ENCODE measurements around the gene CKLF. TPM values are rescaled to one million over a fixed set of nuclear protein-coding genes. Genes with fewer than 3 reads are reported as not detected.

CKLF gene
- total and polyA plus RNA-seq, 4 donors, result 9.5 to 36.1 (median 21.5) TPM

GRCh38 chr16:66516509-66516807 lies 35.9 kb upstream of the CKLF start (continued):
- TF ChIP-seq, protein P1, sequence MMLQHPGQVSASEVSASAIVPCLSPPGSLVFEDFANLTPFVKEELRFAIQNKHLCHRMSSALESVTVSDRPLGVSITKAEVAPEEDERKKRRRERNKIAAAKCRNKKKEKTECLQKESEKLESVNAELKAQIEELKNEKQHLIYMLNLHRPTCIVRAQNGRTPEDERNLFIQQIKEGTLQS (IDR thresholded peaks at IDR 0.05), result no peak
- no peak for TF ChIP-seq FOXA2 (IDR thresholded peaks at IDR 0.05)

GRCh38 chr16:66516808-66517585 lies 35.4 kb upstream of the CKLF start:
- peak overlapping the region; percentile 63 to 90 for H3K9ac ChIP-seq (ENCODE audit: low read depth in 1 of 2, low read length in 2 of 2)
- peaks cover 19 to 60% (median 44%) of the 10 kb centered on the region in 4 donors for H3K4me1 ChIP-seq (ENCODE audit: control insufficient read depth in 4 of 4, insufficient read depth in 4 of 4, low read length in 3 of 4)
- DNase-seq (ENCODE audit: low spot score), result peak; percentile 83
- no peaks in the 10 kb centered on the region for H3K27me3 ChIP-seq (ENCODE audit: control insufficient read depth in 4 of 4, insufficient read depth in 4 of 4, low read length in 3 of 4)
- H3K4me3 ChIP-seq (ENCODE audit: low read depth in 1 of 3, low read length in 3 of 3), result peak overlapping the region in 2 of 3 donors; percentile 22 to 56
- WGBS, result 2% methylated on average over 15 of the region's 15 CpGs
- peak overlapping the region; percentile 99 to 100 for H3K27ac ChIP-seq (ENCODE audit: low read depth in 1 of 2, low read length in 2 of 2)
- H3K9me3 ChIP-seq (ENCODE audit: control insufficient read depth in 4 of 4, low read length in 3 of 4), result no peaks in the 10 kb centered on the region
- H3K36me3 ChIP-seq (ENCODE audit: control insufficient read depth in 4 of 4, insufficient read depth in 3 of 4, low read depth in 1 of 4, low read length in 3 of 4), result no peaks in the 10 kb centered on the region
- TF ChIP-seq REST (IDR thresholded peaks at IDR 0.05) (peak; percentile 83), ZBTB33 (IDR thresholded peaks at IDR 0.05) (peak; percentile 89), MAX (IDR thresholded peaks at IDR 0.05) (peak; percentile 98), YY1 (IDR thresholded peaks at IDR 0.05) (peak; percentile 68), EGR1 (IDR thresholded peaks at IDR 0.05; ENCODE audit: low read depth in 2 of 2) (peak in 1 of 2 donors; percentile 88), TAF1 (conservative IDR thresholded peaks at IDR 0.05) (peak; percentile 48), GABPA (IDR thresholded peaks at IDR 0.05 in 1 of 2, conservative IDR thresholded peaks at IDR 0.05 in 1 of 2) (peak; percentile 76 to 91), FOXA2 (IDR thresholded peaks at IDR 0.05) (peak; percentile 92), RAD21 (IDR thresholded peaks at IDR 0.05) (peak in 1 of 2 donors; percentile 3), SP1 (IDR thresholded peaks at IDR 0.05) (peak; percentile 99), JUND (IDR thresholded peaks at IDR 0.05) (peak; percentile 99), HNF4G (IDR thresholded peaks at IDR 0.05) (no peak), HNF4A (conservative IDR thresholded peaks at IDR 0.05) (peak; percentile 70 to 78), FOXA1 (IDR thresholded peaks at IDR 0.05) (peak; percentile 81), RXRA (IDR thresholded peaks at IDR 0.05) (peak; percentile 90 to 96), NR2F2 (IDR thresholded peaks at IDR 0.05) (peak; percentile 99)
- TF ChIP-seq, protein P1 (IDR thresholded peaks at IDR 0.05), result peak; percentile 92
- TF ChIP-seq, protein P2, sequence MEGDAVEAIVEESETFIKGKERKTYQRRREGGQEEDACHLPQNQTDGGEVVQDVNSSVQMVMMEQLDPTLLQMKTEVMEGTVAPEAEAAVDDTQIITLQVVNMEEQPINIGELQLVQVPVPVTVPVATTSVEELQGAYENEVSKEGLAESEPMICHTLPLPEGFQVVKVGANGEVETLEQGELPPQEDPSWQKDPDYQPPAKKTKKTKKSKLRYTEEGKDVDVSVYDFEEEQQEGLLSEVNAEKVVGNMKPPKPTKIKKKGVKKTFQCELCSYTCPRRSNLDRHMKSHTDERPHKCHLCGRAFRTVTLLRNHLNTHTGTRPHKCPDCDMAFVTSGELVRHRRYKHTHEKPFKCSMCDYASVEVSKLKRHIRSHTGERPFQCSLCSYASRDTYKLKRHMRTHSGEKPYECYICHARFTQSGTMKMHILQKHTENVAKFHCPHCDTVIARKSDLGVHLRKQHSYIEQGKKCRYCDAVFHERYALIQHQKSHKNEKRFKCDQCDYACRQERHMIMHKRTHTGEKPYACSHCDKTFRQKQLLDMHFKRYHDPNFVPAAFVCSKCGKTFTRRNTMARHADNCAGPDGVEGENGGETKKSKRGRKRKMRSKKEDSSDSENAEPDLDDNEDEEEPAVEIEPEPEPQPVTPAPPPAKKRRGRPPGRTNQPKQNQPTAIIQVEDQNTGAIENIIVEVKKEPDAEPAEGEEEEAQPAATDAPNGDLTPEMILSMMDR (IDR thresholded peaks at IDR 0.05; ENCODE audit: low read depth, low read length, missing input control), result no peak

Measured in liver (tissue), 9 donors.